ENCODE measurements around the gene IKZF3.
"Not testable (repeated sequence)": the region's sequence is repeated elsewhere in the genome, so short reads cannot be mapped to it uniquely, and the experiment has no call there.

GRCh38 chr17:39764171-39764570 lies 99.9 kb downstream of the IKZF3 start:
- TF ChIP-seq CTCF (IDR thresholded peaks at IDR 0.05; ENCODE audit: insufficient read depth, low read depth, low read length); EZH2 (IDR thresholded peaks at IDR 0.05; ENCODE audit: insufficient read depth, low read length): not testable (repeated sequence)
